MCF 10A (cell line): ENCODE data around the gene TYK2. TPM values are rescaled to one million over a fixed set of nuclear protein-coding genes. Genes with fewer than 3 reads are reported as not detected.

Experiments used
- BruUV-seq: library from RNA; stranded (reverse); fragments of 400-500 nt; replicated peaks from 2 replicates; lab custom pipeline; 2021; lab: Mats Ljungman, UMichigan
- CTCF ChIA-PET: fragments of 300-600 bp; sonication (Branson Sonifier 250); formaldehyde crosslinking; extraction: SDS; loops from one replicate; lab custom pipeline; 2021; ENCODE audit warnings: antibody characterized with exemption, inconsistent platforms; lab: Yijun Ruan, JAX
- POLR2A ChIA-PET: fragments of 300-600, 350-650 bp; sonication (Branson Sonifier 250); formaldehyde crosslinking; extraction: SDS; loops from one replicate; lab custom pipeline; 2020; ENCODE audit warnings: antibody characterized with exemption, inconsistent platforms; lab: Yijun Ruan, JAX
- DNase-seq: peaks from one replicate; pipeline ENCODE4 v3.0.0-alpha.2; 2018; ENCODE audit not compliant: unreplicated experiment
- H3K27ac Mint-ChIP-seq: one replicate; pipeline ENCODE4 v1.8.0; 2022; ENCODE audit warnings: mild to moderate bottlenecking, low read depth, mixed read lengths; ENCODE audit not compliant: unreplicated experiment
- H3K27me3 Mint-ChIP-seq: one replicate; pipeline ENCODE4 v1.8.0; 2022; ENCODE audit warnings: mixed read lengths; ENCODE audit not compliant: insufficient read depth, unreplicated experiment
- H3K36me3 Mint-ChIP-seq: one replicate; pipeline ENCODE4 v1.8.0; 2022; ENCODE audit warnings: mild to moderate bottlenecking, moderate library complexity, mixed read lengths; ENCODE audit not compliant: insufficient read depth, unreplicated experiment
- H3K4me1 Mint-ChIP-seq: one replicate; pipeline ENCODE4 v1.8.0; 2022; ENCODE audit warnings: mixed read lengths; ENCODE audit not compliant: insufficient read depth, unreplicated experiment
- H3K4me3 Mint-ChIP-seq: one replicate; pipeline ENCODE4 v1.8.0; 2022; ENCODE audit warnings: mild to moderate bottlenecking, moderate library complexity, mixed read lengths; ENCODE audit not compliant: unreplicated experiment
- H3K9me3 Mint-ChIP-seq: one replicate; pipeline ENCODE4 v1.8.0; 2022; ENCODE audit warnings: mixed read lengths; ENCODE audit not compliant: unreplicated experiment
- intact Hi-C: fragments of 100-400 bp; cut with micrococcal nuclease; formaldehyde crosslinking; loops from 2 replicates; pipeline ENCODE4 v1.14.1; 2022
- total RNA-seq: library from RNA; stranded (reverse); gene quantifications from 2 replicates; pipeline ENCODE4 v1.2.3, GENCODE V29; 2022
- TF ChIP-seq, protein P1 (sequence below): fragments of 200-600 bp; IDR thresholded peaks from one replicate; pipeline ENCODE4 v1.8.0; 2022; ENCODE audit warnings: antibody characterized with exemption, mild to moderate bottlenecking; ENCODE audit not compliant: unreplicated experiment

Gene TYK2
- total RNA-seq, 1 experiment from 2014 or later: 75.0 TPM

DNA sequence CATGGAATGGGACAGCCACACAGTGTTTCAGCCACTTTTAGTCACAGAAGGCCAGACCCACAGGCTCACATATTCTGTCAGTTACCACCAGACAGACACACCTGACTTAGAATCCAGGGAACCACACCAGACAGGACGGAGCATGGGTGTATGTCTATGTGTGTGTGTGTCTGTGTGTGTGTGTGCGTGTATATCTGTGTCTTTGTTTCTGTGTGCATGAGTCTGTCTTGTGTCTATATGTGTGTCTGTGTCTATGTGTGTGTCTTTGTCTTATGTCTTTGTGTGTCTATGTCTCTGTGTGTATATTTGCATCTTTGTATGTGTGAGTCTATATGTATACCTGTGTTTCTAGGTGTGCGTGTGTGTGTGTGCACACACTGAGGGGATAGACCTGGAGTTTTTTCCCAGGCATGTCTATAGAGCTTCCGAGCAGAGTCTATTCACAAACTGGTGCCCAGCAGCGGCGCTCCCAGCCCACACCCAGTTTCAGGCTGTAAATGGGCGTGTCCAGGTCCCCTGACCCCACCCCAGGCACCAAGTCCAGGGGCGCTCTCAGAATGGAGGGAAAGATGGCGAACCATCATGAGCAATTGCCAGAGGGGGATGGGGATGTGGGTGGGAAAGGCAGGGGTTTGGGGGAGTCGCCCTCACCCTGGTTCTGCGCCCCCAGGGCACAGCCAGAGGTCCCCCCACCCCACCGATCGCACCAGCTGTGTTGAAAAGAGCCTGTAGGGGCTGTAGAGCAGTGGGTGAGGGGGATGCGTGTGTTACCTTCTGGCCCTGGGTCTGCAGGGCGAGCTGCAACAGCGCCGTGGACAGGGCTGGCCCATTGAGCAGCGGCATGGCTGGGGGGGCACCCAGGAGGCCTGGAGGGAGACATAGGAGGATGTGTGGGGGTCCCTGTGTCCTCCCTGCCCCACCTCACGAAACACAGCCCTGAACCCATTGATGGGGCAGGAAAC is 58.2 kb downstream of the TYK2 start:
- CTCF ChIA-PET: no interaction called here
- no peaks in the 10 kb centered on the region for H3K27me3 Mint-ChIP-seq

DNA sequence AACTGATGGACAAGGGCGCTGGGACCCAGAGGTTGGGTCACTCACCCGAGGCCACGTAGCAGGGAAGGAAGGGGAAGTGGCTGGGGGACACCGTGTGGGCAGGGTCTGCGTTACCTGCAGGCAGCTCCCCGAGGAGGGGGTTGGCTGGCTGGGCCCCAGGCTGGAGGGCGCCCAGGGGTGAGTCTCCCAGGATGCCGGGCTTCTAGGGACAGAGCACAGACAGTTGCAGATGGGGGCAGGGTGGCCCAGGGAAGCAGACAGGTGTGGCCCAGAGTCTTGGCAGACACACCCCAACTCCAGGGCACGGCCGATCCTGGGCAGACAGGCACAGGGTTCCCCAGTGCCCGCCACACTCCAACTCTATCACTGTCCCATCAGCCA is 59.0 kb downstream of the TYK2 start:
- Mint-ChIP-seq H3K4me3 (no peak overlapping the region), H3K27ac (no peak overlapping the region), H3K27me3 (no peaks in the 10 kb centered on the region), H3K36me3 (peaks cover 63% of the 10 kb centered on the region), H3K4me1 (no peaks in the 10 kb centered on the region), H3K9me3 (no peaks in the 10 kb centered on the region)
- no TSS peak for BruUV-seq
- intact Hi-C loops: no loop called here
- POLR2A ChIA-PET: no interaction called here
- TF ChIP-seq, protein P1, sequence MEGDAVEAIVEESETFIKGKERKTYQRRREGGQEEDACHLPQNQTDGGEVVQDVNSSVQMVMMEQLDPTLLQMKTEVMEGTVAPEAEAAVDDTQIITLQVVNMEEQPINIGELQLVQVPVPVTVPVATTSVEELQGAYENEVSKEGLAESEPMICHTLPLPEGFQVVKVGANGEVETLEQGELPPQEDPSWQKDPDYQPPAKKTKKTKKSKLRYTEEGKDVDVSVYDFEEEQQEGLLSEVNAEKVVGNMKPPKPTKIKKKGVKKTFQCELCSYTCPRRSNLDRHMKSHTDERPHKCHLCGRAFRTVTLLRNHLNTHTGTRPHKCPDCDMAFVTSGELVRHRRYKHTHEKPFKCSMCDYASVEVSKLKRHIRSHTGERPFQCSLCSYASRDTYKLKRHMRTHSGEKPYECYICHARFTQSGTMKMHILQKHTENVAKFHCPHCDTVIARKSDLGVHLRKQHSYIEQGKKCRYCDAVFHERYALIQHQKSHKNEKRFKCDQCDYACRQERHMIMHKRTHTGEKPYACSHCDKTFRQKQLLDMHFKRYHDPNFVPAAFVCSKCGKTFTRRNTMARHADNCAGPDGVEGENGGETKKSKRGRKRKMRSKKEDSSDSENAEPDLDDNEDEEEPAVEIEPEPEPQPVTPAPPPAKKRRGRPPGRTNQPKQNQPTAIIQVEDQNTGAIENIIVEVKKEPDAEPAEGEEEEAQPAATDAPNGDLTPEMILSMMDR: no peak
- DNase-seq: no peak
- CTCF ChIA-PET: interaction anchor here (0.9 to 1.3 kb wide), 2 partner anchors 50 to 67 kb away, joined by 3 read pairs; no protein-coding TSS in a partner anchor

More for the DNA sequence above, 58.2 kb downstream of the TYK2 start:
- Mint-ChIP-seq H3K4me1 (no peaks in the 10 kb centered on the region), H3K4me3 (no peak overlapping the region), H3K27ac (no peak overlapping the region), H3K36me3 (peaks cover 68% of the 10 kb centered on the region), H3K9me3 (no peaks in the 10 kb centered on the region)
- intact Hi-C loops: no loop called here
- DNase-seq: no peak
- POLR2A ChIA-PET: no interaction called here
- TF ChIP-seq, protein P1: no peak
- BruUV-seq: no TSS peak

DNA sequence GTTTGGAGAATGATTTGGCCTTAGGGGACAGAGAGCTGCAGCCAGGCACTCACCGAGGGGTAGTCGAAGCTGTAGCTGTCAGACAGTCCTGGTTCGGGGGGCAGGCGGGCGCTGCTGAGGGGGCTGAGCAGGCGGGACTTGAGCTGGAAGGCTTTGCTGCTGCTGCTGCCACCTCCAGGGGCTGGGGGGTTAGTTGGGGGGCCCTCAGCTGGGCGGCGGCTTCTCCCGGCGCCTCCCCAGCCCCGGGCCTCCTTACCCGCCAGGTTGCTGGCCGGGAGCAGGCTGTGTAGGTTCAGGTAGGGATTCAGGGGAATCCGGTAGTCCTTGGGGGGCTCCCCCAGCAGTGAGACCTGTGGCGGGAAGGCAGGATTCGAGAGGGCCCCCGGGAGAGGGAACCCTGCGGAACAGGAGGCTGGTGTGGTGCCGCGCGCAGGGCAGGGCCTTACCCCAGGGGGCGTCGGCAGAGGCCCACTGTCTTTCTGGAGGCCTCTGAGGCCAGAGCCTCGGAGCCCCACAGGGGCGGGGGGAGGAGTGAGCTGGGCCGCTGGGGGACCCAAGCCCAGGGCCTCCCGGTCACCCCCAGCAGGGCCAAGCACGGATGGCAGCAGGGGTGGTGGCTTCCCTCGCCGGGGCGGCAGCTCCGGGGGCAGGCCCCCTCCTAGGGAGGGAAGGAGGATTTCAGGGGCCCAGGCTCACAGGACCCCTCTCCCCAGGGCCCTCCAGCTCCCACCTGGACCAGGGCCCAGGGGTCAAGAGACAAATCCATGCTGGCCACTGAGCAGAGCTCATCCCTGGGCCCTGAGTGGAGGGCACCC is 59.6 kb downstream of the TYK2 start:
- H3K4me3 Mint-ChIP-seq: no peak overlapping the region
- no peak for DNase-seq
- TF ChIP-seq, protein P1: no peak

More for the DNA sequence above, 59.6 kb downstream of the TYK2 start:
- POLR2A ChIA-PET: no interaction called here
- no peak overlapping the region for H3K27ac Mint-ChIP-seq
- no peaks in the 10 kb centered on the region for H3K27me3 Mint-ChIP-seq
- peaks cover 66% of the 10 kb centered on the region for H3K36me3 Mint-ChIP-seq
- BruUV-seq: no TSS peak
- intact Hi-C loops: no loop called here
- H3K9me3 Mint-ChIP-seq: no peaks in the 10 kb centered on the region
- peaks cover 6% of the 10 kb centered on the region for H3K4me1 Mint-ChIP-seq
- CTCF ChIA-PET: interaction anchor here (0.9 to 1.3 kb wide), 2 partner anchors 49 to 68 kb away, joined by 3 read pairs; no protein-coding TSS in a partner anchor
